HUES64 (cell line): ENCODE data around the gene OR4M1.
"Not testable (repeated sequence)": the region's sequence is repeated elsewhere in the genome, so short reads cannot be mapped to it uniquely, and the experiment has no call there.

Experiments
- H3K27ac ChIP-seq: 2 replicates; pipeline ENCODE4 v1.7.0; 2013; ENCODE audit warnings: low read depth, low read length, inconsistent platforms
- H3K27me3 ChIP-seq: 2 replicates; pipeline ENCODE4 v1.6.1; 2013; ENCODE audit warnings: mild to moderate bottlenecking, low read length; ENCODE audit not compliant: insufficient read depth
- H3K36me3 ChIP-seq: 2 replicates; pipeline ENCODE4 v1.6.1; 2013; ENCODE audit warnings: mild to moderate bottlenecking, low read length; ENCODE audit not compliant: insufficient read depth
- H3K4me1 ChIP-seq: 2 replicates; pipeline ENCODE4 v1.6.1; 2013; ENCODE audit warnings: mild to moderate bottlenecking, low read length, moderate library complexity; ENCODE audit not compliant: insufficient read depth
- H3K4me3 ChIP-seq: 2 replicates; pipeline ENCODE4 v1.5.1; 2013; ENCODE audit warnings: mild to moderate bottlenecking, low read length, moderate library complexity
- H3K9ac ChIP-seq: 2 replicates; pipeline ENCODE4 v1.6.1; 2013; ENCODE audit warnings: mild to moderate bottlenecking, low read depth, low read length
- H3K9me3 ChIP-seq: 2 replicates; pipeline ENCODE4 v1.6.1; 2013; ENCODE audit warnings: low read depth, low read length; ENCODE audit not compliant: insufficient read depth
- WGBS: fragments of 150-250, 120-280 bp; methylation state at CpG from one replicate; pipeline ENCODE4 v1.1.7; 2013; ENCODE audit warnings: missing lambda C conversion rate; 5-methylcytosine and 5-hydroxymethylcytosine counted together

OR4M1 gene

GRCh38 chr14:19823765-19824164, 50.5 kb downstream of the OR4M1 start:
- Histone ChIP-seq H3K9me3 (peaks cover 88% of the 10 kb centered on the region), H3K4me1 (no peaks in the 10 kb centered on the region), H3K27ac (no peak overlapping the region), H3K9ac (no peak overlapping the region), H3K4me3 (no peak overlapping the region), H3K27me3 (no peaks in the 10 kb centered on the region), H3K36me3 (no peaks in the 10 kb centered on the region)
- WGBS: 40% methylated on average over 1 of the region's 1 CpG

- H3K36me3 ChIP-seq, H3K9ac ChIP-seq, H3K27ac ChIP-seq, H3K27me3 ChIP-seq, H3K4me3 ChIP-seq, H3K4me1 ChIP-seq: not testable (repeated sequence)
- 86% methylated on average over 12 of the region's 12 CpGs for WGBS
- H3K9me3 ChIP-seq: peaks cover 91% of the 10 kb centered on the region
Measured at GRCh38 chr14:19827626-19828244, 54.4 kb downstream of the OR4M1 start.

- Histone ChIP-seq H3K36me3 (no peaks in the 10 kb centered on the region), H3K27ac (no peak overlapping the region), H3K27me3 (no peaks in the 10 kb centered on the region), H3K9ac (no peak overlapping the region), H3K9me3 (peaks cover 91% of the 10 kb centered on the region), H3K4me1 (no peaks in the 10 kb centered on the region), H3K4me3 (no peak overlapping the region)
- WGBS: 100% methylated on average over 2 of the region's 2 CpGs
Measured at GRCh38 chr14:19828314-19828713, 55.0 kb downstream of the OR4M1 start.
